Ovary (tissue), 9 donors: Measurements from ENCODE around the gene BICDL1. TPM values are rescaled to one million over a fixed set of nuclear protein-coding genes. Genes with fewer than 3 reads are reported as not detected.

Experiments used
- DNase-seq, 5 donors: peaks; one replicate each; pipeline ENCODE4 v3.0.0-alpha.2; 2019 to 2020
- H3K27ac ChIP-seq, 2 donors: fragments of 200-600 bp; one replicate each; pipeline versions ENCODE4 v1.5.1 to v1.8.0; 2019 to 2022
- H3K27me3 ChIP-seq: fragments of 200-600 bp; one replicate; pipeline ENCODE4 v1.8.0; 2022
- H3K36me3 ChIP-seq: fragments of 200-600 bp; sonication (generic); one replicate; pipeline ENCODE4 v1.5.1; 2019
- H3K4me1 ChIP-seq: one replicate; pipeline ENCODE4 v1.8.1; 2013; ENCODE audit warnings: mild to moderate bottlenecking, moderate library complexity; ENCODE audit not compliant: insufficient read depth
- H3K4me3 ChIP-seq: fragments of 200-600 bp; sonication (generic); one replicate; pipeline ENCODE4 v1.5.1; 2017
- H3K9me3 ChIP-seq, 2 donors: fragments of 200-600 bp in 1 of 2; sonication (generic) in 1 of 2; one replicate each; pipeline versions ENCODE4 v1.5.1 to v1.8.1; 2013 to 2019; ENCODE audit warnings: mild to moderate bottlenecking in 1 of 2, moderate library complexity in 1 of 2
- CTCF ChIP-seq, 3 donors: fragments of 450-650 bp in 2 of 3; fragments of 200-600 bp in 1 of 3; IDR thresholded peaks; one replicate each; pipeline versions ENCODE4 v1.5.1 to v1.8.0; 2016 to 2022; ENCODE audit warnings: antibody characterized with exemption in 3 of 3, mild to moderate bottlenecking in 1 of 3
- EP300 ChIP-seq: sonication (generic); formaldehyde crosslinking; IDR thresholded peaks from one replicate; pipeline ENCODE4 v1.6.1; 2017; ENCODE audit warnings: antibody characterized with exemption
- POLR2A ChIP-seq: fragments of 450-650 bp; IDR thresholded peaks from one replicate; pipeline ENCODE4 v1.6.1; 2017; ENCODE audit warnings: antibody characterized with exemption, mild to moderate bottlenecking, moderate library complexity
- WGBS, 3 donors: extraction: QIAGEN DNeasy Blood & Tissue Kit in 1 of 3; methylation state at CpG; one replicate each; pipeline versions ENCODE4 v1.1.5 to v1.1.7; 2013 to 2017; 5-methylcytosine and 5-hydroxymethylcytosine counted together
- intact Hi-C, 4 donors: fragments of 100-400 bp; cut with DNase I; formaldehyde crosslinking; loops; one replicate each; pipeline versions ENCODE4 v1.11.0 to v1.15.1; 2022 to 2023
- polyA plus RNA-seq, 2 donors: library from polyadenylated mRNA; stranded (reverse); fragments of 200-250 nt in 1 of 2; fragments of 350-450 nt in 1 of 2; fragmentation: Illumina TruSeq in 1 of 2; extraction: RNeasy Lipid Tissue Mini Kit (QIAGEN cat#74804) in 1 of 2; gene quantifications; one replicate each; pipeline ENCODE4 v1.2.3, GENCODE V29; 2013 to 2014
- total RNA-seq, 7 donors: library from RNA; depleted of rRNA in 2 of 7; stranded (reverse); fragments of >200 nt in 2 of 7; fragmentation: NEBNext Ultra II Directional in 3 of 7; extraction: Animal tissue kit (Norgen Biotek cat#: 25700) in 3 of 7; gene quantifications; one replicate each; pipeline versions ENCODE4 v1.1.0 to v1.2.4, GENCODE V29; 2016 to 2023
- donor health status: DM: no; HTN: no; CAD: no; lungs with moderate emphysema.
- donor health status: DM: no; HTN: no; CAD: no.
- donor health status: Bipolar disorder and iron deficiency.
- donor health status: DM: yes; HTN: yes; CAD: no.
- donor health status: DM: no; HTN: no; CAD: no.
- donor health status: DM: yes; HTN: yes; CAD: no.

The BICDL1 gene
- total and polyA plus RNA-seq, 9 donors: 0.40 to 147 (median 1.7) TPM

- no peak for DNase-seq
- WGBS, 3 donors: 39 to 54% (median 48%) methylated on average over 16 of the region's 16 CpGs
- intact Hi-C loops: no loop called here
These were observed 75.3 kb downstream of the BICDL1 start for GRCh38 chr12:120064054-120064940.

GRCh38 chr12:120065472-120065871 lies 76.4 kb downstream of the BICDL1 start:
- Histone ChIP-seq H3K27ac (no peak overlapping the region), H3K4me3 (no peak overlapping the region), H3K9me3 (no peaks in the 10 kb centered on the region), H3K36me3 (no peaks in the 10 kb centered on the region), H3K4me1 (no peaks in the 10 kb centered on the region), H3K27me3 (no peaks in the 10 kb centered on the region)
- no peak for DNase-seq
- WGBS, 3 donors: 83 to 86% (median 85%) methylated on average over 1 of the region's 1 CpG
- TF ChIP-seq EP300 (no peak), POLR2A (no peak), CTCF (IDR thresholded peaks at IDR 0.05) (no peak)
- intact Hi-C loops: no loop called here

More at GRCh38 chr12:120064054-120064940, 75.3 kb downstream of the BICDL1 start:
- Histone ChIP-seq H3K4me1 (no peaks in the 10 kb centered on the region), H3K9me3 (no peaks in the 10 kb centered on the region), H3K4me3 (no peak overlapping the region), H3K27ac (no peak overlapping the region), H3K27me3 (no peaks in the 10 kb centered on the region), H3K36me3 (no peaks in the 10 kb centered on the region)
- TF ChIP-seq POLR2A (no peak), EP300 (no peak), CTCF (IDR thresholded peaks at IDR 0.05) (no peak)

- H3K27me3 ChIP-seq: no peaks in the 10 kb centered on the region
- WGBS, 3 donors: 92 to 94% (median 92%) methylated on average over 2 of the region's 2 CpGs
- H3K36me3 ChIP-seq: no peaks in the 10 kb centered on the region
- TF ChIP-seq EP300: no peak
- no peak for TF ChIP-seq POLR2A
- no peak for TF ChIP-seq CTCF (IDR thresholded peaks at IDR 0.05)
- DNase-seq: no peak
- no peaks in the 10 kb centered on the region for H3K4me1 ChIP-seq
- intact Hi-C loops: no loop called here
- no peak overlapping the region for H3K4me3 ChIP-seq
- H3K27ac ChIP-seq: no peak overlapping the region
- no peaks in the 10 kb centered on the region for H3K9me3 ChIP-seq
These were observed 77.3 kb downstream of the BICDL1 start for GRCh38 chr12:120066341-120066740.

GRCh38 chr12:120067084-120067869 lies 78.2 kb downstream of the BICDL1 start:
- WGBS, 3 donors: 85 to 88% (median 85%) methylated on average over 3 of the region's 3 CpGs

More at GRCh38 chr12:120067084-120067869, 78.2 kb downstream of the BICDL1 start:
- no peak for TF ChIP-seq CTCF (IDR thresholded peaks at IDR 0.05)
- no peak for TF ChIP-seq POLR2A
- no peak for TF ChIP-seq EP300
- Histone ChIP-seq H3K36me3 (no peaks in the 10 kb centered on the region), H3K4me1 (no peaks in the 10 kb centered on the region), H3K27me3 (no peaks in the 10 kb centered on the region), H3K27ac (no peak overlapping the region), H3K4me3 (no peak overlapping the region), H3K9me3 (no peaks in the 10 kb centered on the region)
- intact Hi-C loops: no loop called here
- DNase-seq: no peak
